Thyroid gland (tissue), 4 donors: ENCODE measurements around the gene TPD52L2.

Experiments
- CTCF ChIP-seq, 6 experiments: fragments of 200-600 bp in 3 of 6; fragments of 450-650 bp in 3 of 6; sonication (generic) in 3 of 6; IDR thresholded peaks; one replicate each; pipeline ENCODE4 v1.5.1; 2016 to 2019; ENCODE audit warnings: antibody characterized with exemption in 6 of 6, mild to moderate bottlenecking in 2 of 6, inconsistent platforms in 1 of 6, moderate library complexity in 1 of 6
- POLR2A ChIP-seq, 2 donors: fragments of 450-650 bp; IDR thresholded peaks; one replicate each; pipeline ENCODE4 v1.6.1; 2017; ENCODE audit warnings: antibody characterized with exemption in 2 of 2, mild to moderate bottlenecking in 2 of 2, moderate library complexity in 1 of 2

GRCh38 chr20:63940071-63940471, 75.0 kb downstream of the TPD52L2 start:
- TF ChIP-seq CTCF (IDR thresholded peaks at IDR 0.05) (no peak), POLR2A (IDR thresholded peaks at IDR 0.05) (no peak)
